Measurements from ENCODE around the gene ATF7IP2.
A peak's percentile ranks its signal among the peaks of the same experiment; 100 is the strongest.

Gene ATF7IP2

DNA sequence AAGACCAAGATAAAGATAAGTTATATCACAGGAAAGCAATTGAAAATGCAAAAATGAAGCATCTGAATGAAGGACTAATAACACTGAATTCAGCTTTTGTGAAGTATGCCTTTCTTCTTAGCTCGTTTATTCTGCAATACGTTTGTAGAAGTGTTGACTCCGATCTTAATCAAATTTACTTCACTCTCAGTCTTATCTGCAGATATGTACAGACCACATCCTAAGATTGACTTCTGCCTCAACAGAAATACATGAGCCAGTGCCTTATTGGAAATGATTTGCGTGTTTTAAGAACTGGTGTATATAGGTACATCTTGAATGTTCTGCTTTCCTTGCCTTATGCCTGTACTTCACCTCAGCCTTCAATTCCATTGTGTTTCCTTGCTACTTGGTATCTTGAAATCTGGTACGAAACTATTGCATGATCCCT, 1.3 kb downstream of the ATF7IP2 start:
- Histone ChIP-seq H3F3A (ENCODE audit: low read depth) (no peaks in the 10 kb centered on the region), H3K36me3 (ENCODE audit: insufficient read depth, low read length) (no peaks in the 10 kb centered on the region), H3K9me2 (replicated peaks; ENCODE audit: low read depth, low read length) (no peaks in the 10 kb centered on the region), H3K79me2 (ENCODE audit: insufficient read depth, low read length) (peaks cover 29% of the 10 kb centered on the region), H3K9ac (ENCODE audit: low read depth, low read length, poor library complexity, severe bottlenecking) (peak overlapping the region; percentile 89), H3K4me3 (ENCODE audit: low read length, poor library complexity, severe bottlenecking) (peak overlapping the region; percentile 84), H2AFZ (ENCODE audit: low read length) (no peak overlapping the region), H3K4me2 (ENCODE audit: low read depth, low read length, poor library complexity, severe bottlenecking) (peak overlapping the region; percentile 87), H3K4me1 (ENCODE audit: insufficient read depth, low read length, poor library complexity, severe bottlenecking) (peaks cover 23% of the 10 kb centered on the region), H4K20me1 (ENCODE audit: insufficient read depth, low read length, poor library complexity, severe bottlenecking) (peaks cover 23% of the 10 kb centered on the region), H3K9me3 (ENCODE audit: insufficient read depth, low read depth, low read length) (no peaks in the 10 kb centered on the region), H3K27me3 (ENCODE audit: insufficient read depth, low read length, poor library complexity, severe bottlenecking) (no peaks in the 10 kb centered on the region)
- TF ChIP-seq, protein P1, sequence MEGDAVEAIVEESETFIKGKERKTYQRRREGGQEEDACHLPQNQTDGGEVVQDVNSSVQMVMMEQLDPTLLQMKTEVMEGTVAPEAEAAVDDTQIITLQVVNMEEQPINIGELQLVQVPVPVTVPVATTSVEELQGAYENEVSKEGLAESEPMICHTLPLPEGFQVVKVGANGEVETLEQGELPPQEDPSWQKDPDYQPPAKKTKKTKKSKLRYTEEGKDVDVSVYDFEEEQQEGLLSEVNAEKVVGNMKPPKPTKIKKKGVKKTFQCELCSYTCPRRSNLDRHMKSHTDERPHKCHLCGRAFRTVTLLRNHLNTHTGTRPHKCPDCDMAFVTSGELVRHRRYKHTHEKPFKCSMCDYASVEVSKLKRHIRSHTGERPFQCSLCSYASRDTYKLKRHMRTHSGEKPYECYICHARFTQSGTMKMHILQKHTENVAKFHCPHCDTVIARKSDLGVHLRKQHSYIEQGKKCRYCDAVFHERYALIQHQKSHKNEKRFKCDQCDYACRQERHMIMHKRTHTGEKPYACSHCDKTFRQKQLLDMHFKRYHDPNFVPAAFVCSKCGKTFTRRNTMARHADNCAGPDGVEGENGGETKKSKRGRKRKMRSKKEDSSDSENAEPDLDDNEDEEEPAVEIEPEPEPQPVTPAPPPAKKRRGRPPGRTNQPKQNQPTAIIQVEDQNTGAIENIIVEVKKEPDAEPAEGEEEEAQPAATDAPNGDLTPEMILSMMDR (conservative IDR thresholded peaks at IDR 0.05; ENCODE audit: low read length), result no peak
- no peak for TF ChIP-seq EZH2phosphoT487 (IDR thresholded peaks at IDR 0.05; ENCODE audit: borderline replicate concordance)

DNA sequence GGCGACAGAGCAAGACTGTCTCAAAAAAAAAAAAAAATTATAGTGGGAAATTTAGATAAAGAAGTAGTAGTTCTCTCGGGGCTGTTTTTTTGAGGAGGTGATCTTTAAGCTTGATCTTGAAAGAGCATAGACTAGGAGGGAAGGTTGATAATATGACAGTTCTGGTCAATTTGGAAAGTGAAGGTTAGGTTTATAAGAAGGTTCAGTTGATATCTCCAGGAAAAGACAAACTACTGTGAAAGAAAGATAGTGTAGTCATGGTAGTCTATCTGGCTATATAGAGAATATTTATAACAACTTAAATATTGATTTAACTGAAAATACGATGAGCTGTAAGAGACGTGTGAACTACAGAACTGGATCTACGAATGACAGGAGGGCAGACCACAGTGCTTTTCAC, 3.1 kb downstream of the ATF7IP2 start:
- no peaks in the 10 kb centered on the region for H3K27me3 ChIP-seq (ENCODE audit: insufficient read depth, low read length, poor library complexity, severe bottlenecking)
- H3F3A ChIP-seq (ENCODE audit: low read depth), result no peaks in the 10 kb centered on the region
- H4K20me1 ChIP-seq (ENCODE audit: insufficient read depth, low read length, poor library complexity, severe bottlenecking), result peaks cover 23% of the 10 kb centered on the region
- H3K4me1 ChIP-seq (ENCODE audit: insufficient read depth, low read length, poor library complexity, severe bottlenecking), result peaks cover 23% of the 10 kb centered on the region
- H3K9me2 ChIP-seq (replicated peaks; ENCODE audit: low read depth, low read length), result no peaks in the 10 kb centered on the region
- H3K4me3 ChIP-seq (ENCODE audit: low read length, poor library complexity, severe bottlenecking), result peak overlapping the region; percentile 40
- no peak overlapping the region for H2AFZ ChIP-seq (ENCODE audit: low read length)
- H3K9me3 ChIP-seq (ENCODE audit: insufficient read depth, low read depth, low read length), result no peaks in the 10 kb centered on the region
- H3K79me2 ChIP-seq (ENCODE audit: insufficient read depth, low read length), result peaks cover 29% of the 10 kb centered on the region
- TF ChIP-seq EZH2phosphoT487 (IDR thresholded peaks at IDR 0.05; ENCODE audit: borderline replicate concordance), result no peak
- TF ChIP-seq, protein P1 (conservative IDR thresholded peaks at IDR 0.05; ENCODE audit: low read length), result no peak
- peak overlapping the region; percentile 87 for H3K4me2 ChIP-seq (ENCODE audit: low read depth, low read length, poor library complexity, severe bottlenecking)
- no peaks in the 10 kb centered on the region for H3K36me3 ChIP-seq (ENCODE audit: insufficient read depth, low read length)
- H3K9ac ChIP-seq (ENCODE audit: low read depth, low read length, poor library complexity, severe bottlenecking), result no peak overlapping the region

DNA sequence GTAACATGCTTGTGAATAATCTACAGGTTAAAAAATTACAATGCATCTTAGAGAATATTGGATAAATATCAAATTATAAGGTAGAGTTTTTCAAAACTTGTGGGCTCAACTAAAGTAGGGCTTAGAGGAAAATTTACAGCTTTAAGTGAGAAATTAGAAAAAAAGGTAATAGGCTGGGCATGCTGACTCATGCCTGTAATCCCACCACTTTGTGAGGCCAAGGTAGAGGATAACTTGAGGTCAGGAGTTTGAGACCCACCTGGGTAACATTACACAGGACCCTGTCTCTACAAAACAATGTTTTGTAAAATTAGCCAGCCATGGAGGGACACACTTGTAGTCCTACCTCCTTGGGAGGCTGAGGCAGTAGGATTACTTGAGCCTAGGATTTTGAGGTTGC, 4.5 kb downstream of the ATF7IP2 start:
- H3K36me3 ChIP-seq (ENCODE audit: insufficient read depth, low read length), result no peaks in the 10 kb centered on the region
- no peak overlapping the region for H3K9ac ChIP-seq (ENCODE audit: low read depth, low read length, poor library complexity, severe bottlenecking)
- peak overlapping the region; percentile 87 for H3K4me2 ChIP-seq (ENCODE audit: low read depth, low read length, poor library complexity, severe bottlenecking)
- peaks cover 29% of the 10 kb centered on the region for H3K79me2 ChIP-seq (ENCODE audit: insufficient read depth, low read length)
- no peaks in the 10 kb centered on the region for H3K27me3 ChIP-seq (ENCODE audit: insufficient read depth, low read length, poor library complexity, severe bottlenecking)
- TF ChIP-seq, protein P1 (conservative IDR thresholded peaks at IDR 0.05; ENCODE audit: low read length), result no peak
- no peak for TF ChIP-seq EZH2phosphoT487 (IDR thresholded peaks at IDR 0.05; ENCODE audit: borderline replicate concordance)
- H3K4me3 ChIP-seq (ENCODE audit: low read length, poor library complexity, severe bottlenecking), result peak overlapping the region; percentile 24
- no peaks in the 10 kb centered on the region for H3K9me3 ChIP-seq (ENCODE audit: insufficient read depth, low read depth, low read length)
- peaks cover 23% of the 10 kb centered on the region for H4K20me1 ChIP-seq (ENCODE audit: insufficient read depth, low read length, poor library complexity, severe bottlenecking)
- H3F3A ChIP-seq (ENCODE audit: low read depth), result no peaks in the 10 kb centered on the region
- H3K4me1 ChIP-seq (ENCODE audit: insufficient read depth, low read length, poor library complexity, severe bottlenecking), result peaks cover 23% of the 10 kb centered on the region
- no peak overlapping the region for H2AFZ ChIP-seq (ENCODE audit: low read length)
- H3K9me2 ChIP-seq (replicated peaks; ENCODE audit: low read depth, low read length), result no peaks in the 10 kb centered on the region

Measured in Loucy (cell line).